ENCODE measurements around the gene TCP11X2. TPM values are rescaled to one million over a fixed set of nuclear protein-coding genes. Genes with fewer than 3 reads are reported as not detected.
A peak's percentile ranks its signal among the peaks of the same experiment; 100 is the strongest.
"Not testable (repeated sequence)": the region's sequence is repeated elsewhere in the genome, so short reads cannot be mapped to it uniquely, and the experiment has no call there.

Gene TCP11X2
- total RNA-seq: not detected

DNA sequence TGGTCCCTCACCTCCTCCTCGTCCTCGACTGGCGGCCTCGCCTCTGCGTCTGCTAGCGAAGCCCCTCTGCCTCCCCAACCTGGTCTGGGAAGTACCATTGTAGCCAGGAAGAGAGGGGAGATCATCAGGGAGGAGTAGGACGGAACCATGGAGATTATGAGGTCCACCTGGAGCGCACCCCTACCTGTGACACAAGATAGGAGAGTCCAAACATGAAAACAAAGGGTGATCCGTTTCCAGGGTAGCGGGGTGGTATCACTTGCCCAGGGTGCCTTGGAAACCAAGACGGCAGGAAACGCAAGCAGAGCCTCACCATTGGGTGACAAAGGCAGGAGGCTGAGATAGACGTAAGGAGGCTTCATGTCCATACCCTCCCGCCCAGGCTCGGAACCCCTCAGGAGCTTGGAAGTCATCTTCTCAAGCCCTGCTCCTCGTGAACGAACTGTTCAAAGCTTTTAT is at the start of gene TCP11X2:
TCP11X2 (minus strand) TSS at position 51 of the 459 bp plus-strand sequence.
- H3K4me3 Mint-ChIP-seq; DNase-seq; H3K9me3 Mint-ChIP-seq (ENCODE audit: low read depth); H3K4me1 Mint-ChIP-seq; POLR2A ChIA-PET; H3K36me3 Mint-ChIP-seq (ENCODE audit: low read depth); H3K27ac Mint-ChIP-seq; H3K27me3 Mint-ChIP-seq; ATAC-seq; CTCF ChIA-PET; intact Hi-C loops (cut with DNase I, micrococcal nuclease): not testable (repeated sequence)

DNA sequence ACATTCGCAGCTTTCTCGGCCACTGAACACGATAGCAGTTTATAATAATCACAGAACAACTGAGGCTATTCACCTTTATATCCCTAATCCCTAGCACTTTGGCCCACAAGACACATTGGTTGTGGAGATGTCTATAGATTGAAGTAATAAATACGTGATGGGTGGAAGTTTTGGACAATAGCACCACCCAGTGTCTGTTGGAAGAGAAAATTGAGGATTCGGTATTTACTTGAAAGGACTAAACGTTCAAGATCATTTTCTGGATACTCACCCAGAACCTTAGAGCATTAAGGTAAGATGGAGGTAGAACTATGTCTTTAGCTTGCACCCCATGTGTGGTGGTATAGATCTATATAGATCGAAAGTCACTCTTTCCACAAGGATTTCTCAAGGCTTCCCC is 45.7 kb upstream of the TCP11X2 start:
- CTCF ChIA-PET: no interaction called here
- POLR2A ChIA-PET: no interaction called here
- ATAC-seq (no peak), DNase-seq (no peak)
- Mint-ChIP-seq H3K4me3 (no peak overlapping the region), H3K27me3 (peaks cover 33% of the 10 kb centered on the region), H3K4me1 (peaks cover 4% of the 10 kb centered on the region), H3K36me3 (ENCODE audit: low read depth) (no peaks in the 10 kb centered on the region), H3K9me3 (ENCODE audit: low read depth) (no peaks in the 10 kb centered on the region), H3K27ac (no peak overlapping the region)
- intact Hi-C loops (cut with DNase I, micrococcal nuclease): loop anchor here in 1 of 2 experiments (2.0 kb wide), 2 partner anchors 81 to 345 kb away; partner anchors contain the start of gene ARMCX5

DNA sequence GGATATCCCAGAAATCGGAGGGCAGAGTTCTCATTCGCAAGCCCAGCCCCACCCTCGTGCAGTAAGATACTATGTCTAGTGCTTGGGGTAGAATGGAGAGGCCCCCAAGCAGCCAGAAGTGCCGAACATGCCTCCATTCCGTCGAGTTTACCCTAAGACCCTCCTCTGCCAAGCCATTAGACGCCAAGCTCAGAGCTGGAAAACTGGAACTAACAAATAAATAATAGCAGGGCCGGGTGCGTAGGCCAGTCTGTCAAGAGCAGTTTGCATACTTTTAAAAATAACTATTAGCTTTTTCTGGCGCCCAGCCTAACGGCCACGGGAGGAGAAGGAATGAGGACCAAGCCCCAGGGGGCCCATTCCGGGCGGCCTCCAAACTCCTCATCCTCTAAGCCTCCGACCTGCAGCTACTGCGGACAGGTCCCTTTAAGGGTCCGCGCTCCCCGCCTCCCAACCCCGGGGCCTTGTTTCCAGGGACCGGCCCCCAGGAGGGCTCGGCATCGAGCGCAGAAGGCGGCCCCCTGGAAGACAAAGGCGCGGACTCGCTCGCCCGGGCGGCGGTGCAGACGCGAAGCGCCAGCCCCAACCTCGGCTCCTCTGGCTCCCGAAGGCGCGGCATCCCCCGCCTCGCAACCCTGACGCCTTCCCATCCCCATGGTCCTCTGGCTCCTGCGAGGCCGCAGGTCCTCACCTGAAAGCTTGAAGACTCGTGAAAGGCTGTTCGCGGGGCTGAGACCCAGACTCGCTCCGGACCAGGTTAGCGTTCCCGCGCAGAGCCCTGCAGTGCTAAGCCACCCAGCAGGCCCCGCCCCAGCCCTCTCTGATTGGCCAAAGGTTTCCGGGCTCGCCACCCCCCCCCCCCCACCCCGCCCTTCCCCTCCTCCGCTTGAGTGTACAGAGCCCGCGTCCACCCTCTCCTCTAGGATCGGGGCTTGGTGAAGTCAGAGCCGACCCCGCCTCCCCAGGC is 44.6 kb upstream of the TCP11X2 start, which contains the start of gene TMSB15A:
TMSB15A (minus strand) TSS at position 765 of the 967 bp plus-strand sequence.
- ChIA-PET CTCF (interaction anchor here (0.6 to 1.1 kb wide), 2 partner anchors 384 to 994 kb away, joined by 3 to 4 read pairs; no protein-coding TSS in a partner anchor), POLR2A (no interaction called here)
- intact Hi-C loops (cut with DNase I, micrococcal nuclease): loop anchor here in 1 of 2 experiments (2.0 kb wide), 2 partner anchors 83 to 347 kb away; partner anchors contain the start of gene ARMCX5
- H3K9me3 Mint-ChIP-seq (ENCODE audit: low read depth): no peaks in the 10 kb centered on the region
- no peaks in the 10 kb centered on the region for H3K36me3 Mint-ChIP-seq (ENCODE audit: low read depth)
- H3K27ac Mint-ChIP-seq: peak within 1 kb of the TSS; percentile 65
- ATAC-seq (peak; percentile 98), DNase-seq (peak; percentile 75)
- peak within 1 kb of the TSS; percentile 73 for H3K4me3 Mint-ChIP-seq
- peaks cover 4% of the 10 kb centered on the region for H3K4me1 Mint-ChIP-seq
- H3K27me3 Mint-ChIP-seq: peaks cover 35% of the 10 kb centered on the region

DNA sequence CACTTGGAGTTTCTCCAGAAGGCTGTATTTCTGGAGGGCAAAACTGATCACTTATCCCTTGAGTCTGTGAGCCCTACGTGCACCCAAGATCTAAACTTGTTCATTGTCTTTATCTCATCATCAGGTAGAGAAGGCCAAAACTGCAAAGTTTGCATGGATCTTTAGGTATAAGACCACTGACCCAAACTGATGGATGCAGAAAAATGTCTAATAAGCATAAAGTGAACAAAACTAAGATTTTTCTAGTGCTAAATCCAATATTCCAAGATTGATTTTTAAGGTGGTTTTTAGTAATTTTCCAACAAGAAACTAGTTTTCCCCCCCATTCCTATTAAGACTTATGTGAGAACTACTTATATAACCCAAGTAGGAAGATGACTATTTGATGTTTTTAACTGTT is 42.9 kb upstream of the TCP11X2 start:
- peaks cover 4% of the 10 kb centered on the region for H3K4me1 Mint-ChIP-seq
- H3K27ac Mint-ChIP-seq: no peak overlapping the region
- intact Hi-C loops (cut with DNase I, micrococcal nuclease): no loop called here
- no peak overlapping the region for H3K4me3 Mint-ChIP-seq
- DNase-seq (no peak), ATAC-seq (no peak)
- ChIA-PET CTCF (no interaction called here), POLR2A (no interaction called here)
- H3K9me3 Mint-ChIP-seq (ENCODE audit: low read depth): no peaks in the 10 kb centered on the region
- H3K36me3 Mint-ChIP-seq (ENCODE audit: low read depth): no peaks in the 10 kb centered on the region
- peaks cover 35% of the 10 kb centered on the region for H3K27me3 Mint-ChIP-seq

DNA sequence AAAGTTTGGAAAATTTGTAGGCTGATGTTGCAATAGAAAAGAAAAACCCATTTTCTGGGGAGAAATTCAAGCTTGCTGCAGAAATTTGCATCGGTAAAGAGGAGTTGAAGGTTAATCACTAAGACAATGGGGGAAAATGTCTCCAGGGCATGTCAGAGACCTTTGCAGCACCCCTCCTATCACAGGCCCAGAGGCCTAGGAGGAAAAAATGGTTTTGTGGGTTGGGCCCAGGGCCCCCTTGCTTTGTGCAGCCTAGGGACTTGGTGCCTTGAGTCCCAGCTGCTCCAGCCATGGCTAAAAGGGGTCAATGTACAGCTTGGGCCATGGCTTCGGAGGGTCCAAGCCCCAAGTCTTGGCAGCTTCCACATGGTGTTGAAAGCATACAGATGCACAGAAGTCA is 27.1 kb upstream of the TCP11X2 start:
- ATAC-seq: no peak
- no peak for DNase-seq
- CTCF ChIA-PET: no interaction called here
- Mint-ChIP-seq H3K27ac (no peak overlapping the region), H3K4me1 (no peaks in the 10 kb centered on the region), H3K27me3 (no peaks in the 10 kb centered on the region), H3K9me3 (ENCODE audit: low read depth) (peaks cover 1% of the 10 kb centered on the region), H3K4me3 (no peak overlapping the region), H3K36me3 (ENCODE audit: low read depth) (no peaks in the 10 kb centered on the region)
- intact Hi-C loops (cut with DNase I, micrococcal nuclease): loop anchor here in 1 of 2 experiments (10.0 kb wide), 1 partner anchor 434 kb away; no protein-coding TSS in a partner anchor
- POLR2A ChIA-PET: no interaction called here

DNA sequence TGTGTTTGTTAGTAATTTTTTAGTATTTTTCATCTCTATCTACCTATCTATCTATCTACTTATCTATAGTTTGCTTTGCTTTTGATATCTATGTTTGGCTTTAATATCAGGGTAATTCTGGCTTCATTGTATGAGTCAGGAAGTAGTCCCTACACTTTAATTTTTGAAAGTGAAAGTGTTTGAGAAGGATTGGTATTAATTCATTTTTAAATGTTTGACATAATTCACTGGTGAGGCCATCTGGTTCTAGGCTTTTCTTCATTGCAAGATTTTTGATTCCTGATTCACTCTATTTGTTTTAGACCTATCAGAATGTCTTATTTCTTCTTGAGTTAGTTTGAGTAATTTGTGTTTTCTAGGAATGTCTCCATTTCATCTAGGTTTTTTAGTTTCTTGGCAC is 20.2 kb upstream of the TCP11X2 start:
- H3K4me1 Mint-ChIP-seq: no peaks in the 10 kb centered on the region
- intact Hi-C loops (cut with DNase I, micrococcal nuclease): loop anchor here in 1 of 2 experiments (10.0 kb wide), 1 partner anchor 427 kb away; no protein-coding TSS in a partner anchor
- no peaks in the 10 kb centered on the region for H3K9me3 Mint-ChIP-seq (ENCODE audit: low read depth)
- no peaks in the 10 kb centered on the region for H3K36me3 Mint-ChIP-seq (ENCODE audit: low read depth)
- no peak for DNase-seq
- no peaks in the 10 kb centered on the region for H3K27me3 Mint-ChIP-seq
- H3K27ac Mint-ChIP-seq: no peak overlapping the region
- ChIA-PET POLR2A (no interaction called here), CTCF (no interaction called here)
- no peak for ATAC-seq
- H3K4me3 Mint-ChIP-seq: no peak overlapping the region

DNA sequence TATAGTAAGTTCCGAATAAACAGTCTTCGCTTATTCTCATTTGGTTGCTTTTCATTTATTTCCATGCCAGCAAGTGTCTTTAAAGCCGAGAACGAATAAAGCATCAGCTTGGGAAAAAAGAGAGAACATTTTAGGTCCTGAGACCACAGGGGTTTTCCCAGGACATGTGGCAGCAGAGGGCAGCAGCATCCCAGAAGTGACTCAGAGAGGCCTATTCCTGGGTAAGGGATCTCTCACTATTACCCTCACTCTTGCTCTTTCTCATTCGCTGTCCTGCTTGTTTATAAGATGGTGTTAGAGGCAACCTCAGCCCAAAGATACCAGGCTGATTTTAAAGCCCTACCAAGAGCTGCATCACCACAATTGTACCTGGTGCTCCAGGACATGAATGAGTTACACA is 7.2 kb upstream of the TCP11X2 start:
- H3K9me3 Mint-ChIP-seq (ENCODE audit: low read depth); POLR2A ChIA-PET; ATAC-seq; intact Hi-C loops (cut with DNase I, micrococcal nuclease); CTCF ChIA-PET; DNase-seq; H3K27me3 Mint-ChIP-seq; H3K27ac Mint-ChIP-seq; H3K4me3 Mint-ChIP-seq; H3K36me3 Mint-ChIP-seq (ENCODE audit: low read depth); H3K4me1 Mint-ChIP-seq: not testable (repeated sequence)

DNA sequence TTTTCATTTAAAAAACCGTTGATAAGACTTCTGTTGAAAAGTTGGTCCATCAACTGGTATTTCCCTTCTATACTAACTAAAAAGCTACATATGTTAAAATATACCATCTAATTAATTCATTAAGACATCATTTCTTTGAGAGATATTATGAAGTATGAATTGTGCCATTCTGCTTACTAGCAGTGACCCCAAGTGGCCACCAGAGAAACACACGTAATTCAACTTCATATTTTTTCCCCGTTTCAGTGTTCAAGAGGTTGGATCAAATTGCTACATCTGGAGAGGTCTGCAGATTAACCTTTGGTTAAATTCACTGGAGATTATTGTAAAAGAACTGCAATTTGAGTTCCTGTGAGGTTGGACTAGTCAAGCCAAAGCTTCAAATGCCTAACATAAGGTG is 1.4 kb downstream of the TCP11X2 start:
- H3K27ac Mint-ChIP-seq, ATAC-seq: not testable (repeated sequence)

DNA sequence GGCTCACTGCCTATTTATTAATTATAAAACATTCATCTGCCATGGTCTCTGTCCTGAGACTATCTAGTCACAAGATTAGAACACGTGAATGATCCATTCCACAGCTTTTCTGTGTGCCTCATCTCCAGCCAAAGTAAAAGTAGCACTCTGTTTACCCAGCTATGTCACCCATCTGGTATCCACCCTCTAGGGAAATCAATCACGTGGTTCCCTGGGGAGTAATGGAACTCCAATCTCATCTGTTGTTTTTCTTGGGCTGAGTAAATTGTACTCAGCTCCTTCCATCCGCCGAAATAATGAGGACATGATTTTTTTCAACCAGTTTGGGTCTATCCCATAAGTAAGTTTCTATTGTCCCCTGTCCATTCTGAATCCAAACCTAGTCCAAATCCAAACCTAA is 13.0 kb downstream of the TCP11X2 start:
- H3K9me3 Mint-ChIP-seq (ENCODE audit: low read depth); H3K4me1 Mint-ChIP-seq; H3K27me3 Mint-ChIP-seq; intact Hi-C loops (cut with DNase I, micrococcal nuclease); H3K27ac Mint-ChIP-seq; H3K4me3 Mint-ChIP-seq; H3K36me3 Mint-ChIP-seq (ENCODE audit: low read depth); POLR2A ChIA-PET; DNase-seq; CTCF ChIA-PET; ATAC-seq: not testable (repeated sequence)

More for the DNA sequence above, 1.4 kb downstream of the TCP11X2 start:
- H3K4me3 Mint-ChIP-seq; DNase-seq; H3K36me3 Mint-ChIP-seq (ENCODE audit: low read depth); H3K27me3 Mint-ChIP-seq; POLR2A ChIA-PET; H3K4me1 Mint-ChIP-seq; intact Hi-C loops (cut with DNase I, micrococcal nuclease); CTCF ChIA-PET; H3K9me3 Mint-ChIP-seq (ENCODE audit: low read depth): not testable (repeated sequence)

DNA sequence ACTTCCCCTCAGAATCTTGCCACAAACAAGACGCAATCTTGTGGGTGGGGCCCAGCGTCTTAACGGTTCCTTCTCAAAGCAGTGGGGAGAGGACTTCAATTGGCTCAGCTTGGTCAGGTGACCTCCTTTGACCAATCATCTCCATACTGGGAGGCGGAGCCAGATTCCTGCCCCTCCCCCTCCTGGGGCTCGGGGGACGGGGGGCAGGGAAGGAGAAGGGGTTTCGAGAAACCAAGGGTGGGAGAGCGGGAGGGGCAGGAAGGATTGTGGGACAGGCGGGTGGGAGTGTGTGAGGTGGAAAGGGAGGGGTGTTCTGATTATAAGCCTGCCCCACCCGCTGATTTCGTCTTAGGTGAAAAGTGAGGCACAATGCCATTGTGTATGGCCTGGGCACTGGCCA is 31.7 kb downstream of the TCP11X2 start, which contains the start of gene NXF2B:
NXF2B (minus strand) TSS at position 101 of the 400 bp plus-strand sequence. CDS start 59,972 bp downstream, outside the sequence.
- H3K27ac Mint-ChIP-seq; H3K4me1 Mint-ChIP-seq; H3K4me3 Mint-ChIP-seq; POLR2A ChIA-PET; ATAC-seq; CTCF ChIA-PET; H3K27me3 Mint-ChIP-seq; intact Hi-C loops (cut with DNase I, micrococcal nuclease); DNase-seq; H3K36me3 Mint-ChIP-seq (ENCODE audit: low read depth); H3K9me3 Mint-ChIP-seq (ENCODE audit: low read depth): not testable (repeated sequence)

DNA sequence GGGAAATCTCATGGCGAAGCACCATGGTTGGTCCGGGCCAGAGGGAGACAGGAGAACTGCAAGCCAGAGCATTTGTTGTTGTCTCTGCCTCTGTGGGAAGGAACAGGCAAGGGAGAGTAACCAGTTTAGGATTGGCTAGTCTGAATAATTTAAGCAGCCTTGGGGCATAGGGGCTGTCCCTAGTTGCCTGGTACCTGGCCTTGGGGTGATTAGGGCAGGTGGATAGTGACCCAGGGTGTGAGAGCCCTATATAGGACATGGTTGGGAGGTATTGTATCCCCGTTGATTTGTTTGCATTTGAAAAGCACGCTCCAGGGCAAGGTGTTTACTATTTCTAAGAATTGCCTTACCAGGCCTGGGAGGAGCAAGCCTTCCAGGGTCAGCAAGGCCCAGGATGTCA is 57.1 kb downstream of the TCP11X2 start:
- H3K4me3 Mint-ChIP-seq; CTCF ChIA-PET; ATAC-seq; H3K27me3 Mint-ChIP-seq; H3K36me3 Mint-ChIP-seq (ENCODE audit: low read depth); H3K9me3 Mint-ChIP-seq (ENCODE audit: low read depth); H3K4me1 Mint-ChIP-seq; DNase-seq; H3K27ac Mint-ChIP-seq; POLR2A ChIA-PET; intact Hi-C loops (cut with DNase I, micrococcal nuclease): not testable (repeated sequence)
